Measurements from ENCODE around the gene AFF2.
A peak's percentile ranks its signal among the peaks of the same experiment; 100 is the strongest.
"Not testable (repeated sequence)": the region's sequence is repeated elsewhere in the genome, so short reads cannot be mapped to it uniquely, and the experiment has no call there.

The AFF2 gene

GRCh38 chrX:148649145-148649795 is 148.9 kb downstream of the AFF2 start:
- no peak for DNase-seq

GRCh38 chrX:148658115-148658730 is 157.8 kb downstream of the AFF2 start:
- no peak for DNase-seq

GRCh38 chrX:148659481-148659880 is 159.1 kb downstream of the AFF2 start:
- DNase-seq = no peak

- DNase-seq = no peak
Measured at GRCh38 chrX:148661035-148661434, 160.6 kb downstream of the AFF2 start.

GRCh38 chrX:148662014-148662413 is 161.6 kb downstream of the AFF2 start:
- no peak for DNase-seq

GRCh38 chrX:148664171-148664570 is 163.8 kb downstream of the AFF2 start:
- DNase-seq = no peak

- no peak for DNase-seq
Measured at GRCh38 chrX:148664995-148665394, 164.6 kb downstream of the AFF2 start.

GRCh38 chrX:148669175-148669574 is 168.8 kb downstream of the AFF2 start:
- DNase-seq = not testable (repeated sequence)

- DNase-seq = no peak
Measured at GRCh38 chrX:148670277-148670676, 169.9 kb downstream of the AFF2 start.

GRCh38 chrX:148672517-148672916 is 172.1 kb downstream of the AFF2 start:
- DNase-seq = no peak

- no peak for DNase-seq
Measured at GRCh38 chrX:148681605-148682004, 181.2 kb downstream of the AFF2 start.

GRCh38 chrX:148682206-148682605 is 181.8 kb downstream of the AFF2 start:
- DNase-seq = no peak

GRCh38 chrX:148691456-148691855 is 191.0 kb downstream of the AFF2 start:
- no peak for DNase-seq

GRCh38 chrX:148695255-148695654 is 194.8 kb downstream of the AFF2 start:
- no peak for DNase-seq

GRCh38 chrX:148698221-148698620 is 197.8 kb downstream of the AFF2 start:
- DNase-seq = no peak

- no peak for DNase-seq
Measured at GRCh38 chrX:148700021-148700420, 199.6 kb downstream of the AFF2 start.

GRCh38 chrX:148713981-148714380 is 213.6 kb downstream of the AFF2 start:
- no peak for DNase-seq

GRCh38 chrX:148715361-148715760 is 214.9 kb downstream of the AFF2 start:
- DNase-seq = no peak

GRCh38 chrX:148722966-148723365 is 222.5 kb downstream of the AFF2 start:
- no peak for DNase-seq

GRCh38 chrX:148723551-148723950 is 223.1 kb downstream of the AFF2 start:
- DNase-seq = no peak

GRCh38 chrX:148728901-148729300 is 228.5 kb downstream of the AFF2 start:
- no peak for DNase-seq

- DNase-seq = no peak
Measured at GRCh38 chrX:148732743-148733142, 232.3 kb downstream of the AFF2 start.

GRCh38 chrX:148741441-148741840 is 241.0 kb downstream of the AFF2 start:
- DNase-seq = no peak

GRCh38 chrX:148755111-148755510 is 254.7 kb downstream of the AFF2 start:
- DNase-seq = peak; percentile 2

- DNase-seq = no peak
Measured at GRCh38 chrX:148763896-148764295, 263.5 kb downstream of the AFF2 start.
